Adrenal gland (tissue), 12 donors: ENCODE data around the gene LRRC1. TPM values are rescaled to one million over a fixed set of nuclear protein-coding genes. Genes with fewer than 3 reads are reported as not detected.

Experiments
- DNase-seq, 7 donors: peaks; one replicate each; pipeline ENCODE4 v3.0.0-alpha.2; 2019 to 2020
- H3K27ac ChIP-seq, 5 donors: fragments of 200-600 bp; sonication (generic) in 4 of 5; 1 replicate in 3 of 5; 2 replicates in 2 of 5; pipeline versions ENCODE4 v1.5.1 to v1.8.0; 2016 to 2020; ENCODE audit warnings: mild to moderate bottlenecking in 1 of 5
- H3K27me3 ChIP-seq: fragments of 200-600 bp; 2 replicates; pipeline ENCODE4 v1.8.0; 2021
- H3K36me3 ChIP-seq, 2 donors: fragments of 200-600 bp; replicated peaks in 1 of 2; 1 replicate in 1 of 2; 2 replicates in 1 of 2; pipeline versions ENCODE4 v1.5.1 to v1.8.0; 2018 to 2022
- H3K4me1 ChIP-seq, 2 donors: fragments of 200-600 bp; replicated peaks in 1 of 2; 1 replicate in 1 of 2; 2 replicates in 1 of 2; pipeline versions ENCODE4 v1.5.1 to v1.8.0; 2018 to 2021
- H3K4me3 ChIP-seq, 4 donors: fragments of 200-600 bp; sonication (generic) in 3 of 4; one replicate each; pipeline ENCODE4 v1.5.1; 2016 to 2018
- H3K9me3 ChIP-seq, 3 donors: fragments of 200-600 bp; sonication (generic) in 1 of 3; replicated peaks in 1 of 3; 1 replicate in 2 of 3; 2 replicates in 1 of 3; pipeline versions ENCODE4 v1.5.1 to v1.8.0; 2016 to 2021
- CTCF ChIP-seq, 6 experiments: fragments of 450-650 bp in 4 of 6; fragments of 200-600 bp in 2 of 6; sonication (generic) in 1 of 6; IDR thresholded peaks; 1 replicate in 5 of 6; 2 replicates in 1 of 6; pipeline versions ENCODE4 v1.5.1 to v1.8.0; 2016 to 2021; ENCODE audit warnings: antibody characterized with exemption in 6 of 6, mild to moderate bottlenecking in 2 of 6, moderate library complexity in 1 of 6
- POLR2A ChIP-seq, 2 donors: fragments of 450-650 bp; IDR thresholded peaks; one replicate each; pipeline ENCODE4 v1.6.1; 2017; ENCODE audit warnings: antibody characterized with exemption in 2 of 2, mild to moderate bottlenecking in 2 of 2, moderate library complexity in 1 of 2
- WGBS, 4 donors: extraction: QIAGEN DNeasy Blood & Tissue Kit in 2 of 4; methylation state at CpG; one replicate each; pipeline versions ENCODE4 v1.1.5 to v1.1.7; 2013 to 2017; 5-methylcytosine and 5-hydroxymethylcytosine counted together
- intact Hi-C, 2 donors: fragments of 100-400 bp; cut with DNase I; formaldehyde crosslinking; loops; one replicate each; pipeline versions ENCODE4 v1.14.1 to v1.15.0; 2022 to 2023
- polyA plus RNA-seq, 3 donors: library from polyadenylated mRNA; stranded (reverse); fragments of 200-250 nt in 2 of 3; fragments of 350-450 nt in 1 of 3; fragmentation: Illumina TruSeq in 1 of 3; extraction: RNeasy Lipid Tissue Mini Kit (QIAGEN cat#74804) in 1 of 3; gene quantifications; one replicate each; pipeline ENCODE4 v1.2.3, GENCODE V29; 2013 to 2014
- total RNA-seq, 9 donors: library from RNA; depleted of rRNA in 4 of 9; stranded (reverse); fragments of >200 nt in 4 of 9; fragments of 120-200 nt in 1 of 9; fragmentation: NEBNext Ultra II Directional in 1 of 9; extraction: Animal tissue kit (Norgen Biotek cat#: 25700) in 1 of 9; gene quantifications; one replicate each; pipeline versions ENCODE4 v1.1.0 to v1.2.4, GENCODE V29; 2013 to 2023
- donor health status: healthy with polysubstance abuse.
- donor health status: Bipolar disorder and iron deficiency.
- donor health status: DM: yes; HTN: yes; CAD: no.
- donor health status: DM: no; HTN: no; CAD: no.
- donor health status: DM: no; HTN: no; CAD: no.
- donor health status: DM: yes; HTN: yes; CAD: no.

LRRC1 gene
- total and polyA plus RNA-seq, 12 donors, result 2.1 to 7.8 (median 4.5) TPM

GRCh38 chr6:53879608-53880007 is 84.8 kb downstream of the LRRC1 start:
- H3K36me3 ChIP-seq, result no peaks in the 10 kb centered on the region
- no peak for TF ChIP-seq CTCF (IDR thresholded peaks at IDR 0.05)
- TF ChIP-seq POLR2A (IDR thresholded peaks at IDR 0.05), result no peak
- no peak overlapping the region for H3K27ac ChIP-seq
- H3K27me3 ChIP-seq, result no peaks in the 10 kb centered on the region
- no peak overlapping the region for H3K4me3 ChIP-seq
- intact Hi-C loops, result no loop called here
- 63 to 84% (median 74%) methylated on average over 4 of the region's 4 CpGs for WGBS, 4 donors
- peaks cover 0 to 8% (median 0%) of the 10 kb centered on the region in 3 donors for H3K9me3 ChIP-seq
- DNase-seq, result no peak
- no peaks in the 10 kb centered on the region for H3K4me1 ChIP-seq

- intact Hi-C loops, result no loop called here
- no peak overlapping the region for H3K27ac ChIP-seq
- no peaks in the 10 kb centered on the region for H3K9me3 ChIP-seq
- no peak for DNase-seq
- H3K4me3 ChIP-seq, result no peak overlapping the region
- H3K4me1 ChIP-seq, result no peaks in the 10 kb centered on the region
- no peaks in the 10 kb centered on the region for H3K27me3 ChIP-seq
- TF ChIP-seq CTCF (IDR thresholded peaks at IDR 0.05), result no peak
- TF ChIP-seq POLR2A (IDR thresholded peaks at IDR 0.05), result no peak
- no peaks in the 10 kb centered on the region for H3K36me3 ChIP-seq
- 76 to 88% (median 80%) methylated on average over 2 of the region's 2 CpGs for WGBS, 4 donors
These were observed 92.5 kb downstream of the LRRC1 start for GRCh38 chr6:53887316-53887715.

GRCh38 chr6:53888931-53889330 is 94.1 kb downstream of the LRRC1 start:
- no peak for TF ChIP-seq POLR2A (IDR thresholded peaks at IDR 0.05)
- TF ChIP-seq CTCF (IDR thresholded peaks at IDR 0.05), result no peak
- DNase-seq, result no peak

GRCh38 chr6:53889365-53889764 is 94.6 kb downstream of the LRRC1 start:
- no peak overlapping the region for H3K4me3 ChIP-seq
- no peaks in the 10 kb centered on the region for H3K36me3 ChIP-seq
- no peaks in the 10 kb centered on the region for H3K4me1 ChIP-seq
- TF ChIP-seq CTCF (IDR thresholded peaks at IDR 0.05) (no peak), POLR2A (IDR thresholded peaks at IDR 0.05) (no peak)
- intact Hi-C loops, result no loop called here
- H3K9me3 ChIP-seq, result no peaks in the 10 kb centered on the region
- DNase-seq, result no peak
- no peak overlapping the region for H3K27ac ChIP-seq
- 92 to 100% (median 97%) methylated on average over 1 of the region's 1 CpG for WGBS, 4 donors
- no peaks in the 10 kb centered on the region for H3K27me3 ChIP-seq

More at GRCh38 chr6:53888931-53889330, 94.1 kb downstream of the LRRC1 start:
- H3K9me3 ChIP-seq, result no peaks in the 10 kb centered on the region
- intact Hi-C loops, result no loop called here
- no peaks in the 10 kb centered on the region for H3K27me3 ChIP-seq
- no peaks in the 10 kb centered on the region for H3K4me1 ChIP-seq
- H3K36me3 ChIP-seq, result no peaks in the 10 kb centered on the region
- H3K4me3 ChIP-seq, result no peak overlapping the region
- no peak overlapping the region for H3K27ac ChIP-seq
- WGBS, 4 donors, result 71 to 92% (median 84%) methylated on average over 1 of the region's 1 CpG
